HepG2 (cell line): ENCODE results near the gene PPFIA4.

ENCODE experiments used
- CBX2 ChIP-seq, 2 experiments: fragments of 200-600 bp in 1 of 2; sonication (generic); formaldehyde crosslinking in 1 of 2; IDR thresholded peaks; 2 replicates each; pipeline versions ENCODE4 v1.7.0 to v1.8.1; 2018 to 2022; ENCODE audit warnings: low read depth in 2 of 2, low read length in 1 of 2, mild to moderate bottlenecking in 1 of 2, missing genetic modification reagents in 1 of 2
- EP300 ChIP-seq, 3 experiments: sonication (generic) in 1 of 3; formaldehyde crosslinking in 1 of 3; IDR thresholded peaks; 2 replicates each; pipeline versions ENCODE4 v1.5.1 to v1.6.1; 2011 to 2020; ENCODE audit warnings: low read depth in 2 of 3, low read length in 2 of 3, borderline replicate concordance in 1 of 3, improper control_type of control experiment in 1 of 3, mild to moderate bottlenecking in 1 of 3, missing genetic modification reagents in 1 of 3, moderate library complexity in 1 of 3
- ESRRA ChIP-seq: sonication (generic); formaldehyde crosslinking; IDR thresholded peaks from 2 replicates; pipeline ENCODE4 v1.5.1; 2020; ENCODE audit warnings: mild to moderate bottlenecking, low read depth, missing genetic modification reagents
- FOXA1 ChIP-seq, 2 experiments: fragments of 450-650 bp in 1 of 2; sonication (generic) in 1 of 2; formaldehyde crosslinking in 1 of 2; IDR thresholded peaks; 2 replicates each; pipeline versions ENCODE4 v1.4.0 to v1.6.1; 2016 to 2020; ENCODE audit warnings: missing genetic modification reagents in 1 of 2
- MED8 ChIP-seq: sonication (generic); formaldehyde crosslinking; IDR thresholded peaks from 2 replicates; pipeline ENCODE4 v1.8.1; 2023; ENCODE audit warnings: mild to moderate bottlenecking, missing genetic modification reagents; ENCODE audit not compliant: insufficient replicate concordance
- POLR2A ChIP-seq, 2 experiments: IDR thresholded peaks; 2 replicates each; pipeline ENCODE4 v1.6.1; 2011; ENCODE audit warnings: low read depth in 2 of 2, low read length in 2 of 2, mild to moderate bottlenecking in 1 of 2, moderate library complexity in 1 of 2; ENCODE audit not compliant: insufficient read depth in 1 of 2
- POLR2AphosphoS5 ChIP-seq: IDR thresholded peaks from 2 replicates; pipeline ENCODE4 v1.6.1; 2012; ENCODE audit warnings: low read depth, low read length
- RORA ChIP-seq: sonication (generic); formaldehyde crosslinking; IDR thresholded peaks from 2 replicates; pipeline ENCODE4 v1.5.0; 2020; ENCODE audit warnings: mild to moderate bottlenecking, missing genetic modification reagents, moderate library complexity
- ZFP41 ChIP-seq: sonication (generic); formaldehyde crosslinking; IDR thresholded peaks from 2 replicates; pipeline ENCODE4 v1.4.0; 2020; ENCODE audit warnings: mild to moderate bottlenecking, missing genetic modification reagents, borderline replicate concordance
- ZNF12 ChIP-seq: sonication (generic); formaldehyde crosslinking; IDR thresholded peaks from 2 replicates; pipeline ENCODE4 v1.5.0; 2020; ENCODE audit warnings: missing genetic modification reagents
- ZNF253 ChIP-seq: sonication (generic); formaldehyde crosslinking; IDR thresholded peaks from 2 replicates; pipeline ENCODE4 v1.8.0; 2022; ENCODE audit warnings: mild to moderate bottlenecking, missing genetic modification reagents, borderline replicate concordance
- TF ChIP-seq, protein P1 (sequence below), 2 experiments: IDR thresholded peaks; 2 replicates each; pipeline ENCODE4 v1.6.1; 2011 to 2012; ENCODE audit warnings: low read length in 2 of 2, borderline replicate concordance in 1 of 2, low read depth in 1 of 2, mild to moderate bottlenecking in 1 of 2, moderate library complexity in 1 of 2
- TF ChIP-seq, protein P2 (sequence below): IDR thresholded peaks from 2 replicates; pipeline ENCODE4 v1.6.1; 2016; ENCODE audit warnings: low read depth, control low read depth

DNA sequence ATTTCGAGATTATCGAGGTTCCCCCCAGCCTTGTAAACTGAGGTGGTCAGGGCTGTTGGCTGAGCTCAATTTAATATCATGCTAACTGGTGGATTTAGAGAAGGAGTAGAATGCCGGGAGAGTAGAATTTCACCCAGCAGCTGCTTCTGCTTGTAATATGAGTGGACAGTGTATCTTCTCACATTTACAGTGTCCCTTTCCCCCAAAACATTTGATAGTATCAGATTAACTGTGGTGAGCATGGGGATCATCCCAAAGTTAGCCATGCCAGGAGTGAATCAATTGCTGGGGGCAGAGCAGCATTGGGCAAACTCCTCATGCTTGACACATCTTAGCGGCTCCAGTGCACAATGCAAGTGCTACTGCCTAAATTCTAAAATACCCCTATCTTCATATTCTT is 9.2 kb upstream of the PPFIA4 start:
- TF ChIP-seq, protein P1, sequence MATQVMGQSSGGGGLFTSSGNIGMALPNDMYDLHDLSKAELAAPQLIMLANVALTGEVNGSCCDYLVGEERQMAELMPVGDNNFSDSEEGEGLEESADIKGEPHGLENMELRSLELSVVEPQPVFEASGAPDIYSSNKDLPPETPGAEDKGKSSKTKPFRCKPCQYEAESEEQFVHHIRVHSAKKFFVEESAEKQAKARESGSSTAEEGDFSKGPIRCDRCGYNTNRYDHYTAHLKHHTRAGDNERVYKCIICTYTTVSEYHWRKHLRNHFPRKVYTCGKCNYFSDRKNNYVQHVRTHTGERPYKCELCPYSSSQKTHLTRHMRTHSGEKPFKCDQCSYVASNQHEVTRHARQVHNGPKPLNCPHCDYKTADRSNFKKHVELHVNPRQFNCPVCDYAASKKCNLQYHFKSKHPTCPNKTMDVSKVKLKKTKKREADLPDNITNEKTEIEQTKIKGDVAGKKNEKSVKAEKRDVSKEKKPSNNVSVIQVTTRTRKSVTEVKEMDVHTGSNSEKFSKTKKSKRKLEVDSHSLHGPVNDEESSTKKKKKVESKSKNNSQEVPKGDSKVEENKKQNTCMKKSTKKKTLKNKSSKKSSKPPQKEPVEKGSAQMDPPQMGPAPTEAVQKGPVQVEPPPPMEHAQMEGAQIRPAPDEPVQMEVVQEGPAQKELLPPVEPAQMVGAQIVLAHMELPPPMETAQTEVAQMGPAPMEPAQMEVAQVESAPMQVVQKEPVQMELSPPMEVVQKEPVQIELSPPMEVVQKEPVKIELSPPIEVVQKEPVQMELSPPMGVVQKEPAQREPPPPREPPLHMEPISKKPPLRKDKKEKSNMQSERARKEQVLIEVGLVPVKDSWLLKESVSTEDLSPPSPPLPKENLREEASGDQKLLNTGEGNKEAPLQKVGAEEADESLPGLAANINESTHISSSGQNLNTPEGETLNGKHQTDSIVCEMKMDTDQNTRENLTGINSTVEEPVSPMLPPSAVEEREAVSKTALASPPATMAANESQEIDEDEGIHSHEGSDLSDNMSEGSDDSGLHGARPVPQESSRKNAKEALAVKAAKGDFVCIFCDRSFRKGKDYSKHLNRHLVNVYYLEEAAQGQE (IDR thresholded peaks at IDR 0.05; ENCODE audit: borderline replicate concordance in 1 of 2, low read depth in 1 of 2, low read length in 2 of 2) = no peak
- TF ChIP-seq RORA (CRISPR knock-in tag) = no peak
- no peak for TF ChIP-seq ZNF253 (CRISPR knock-in tag)
- no peak for TF ChIP-seq MED8 (CRISPR knock-in tag)
- no peak for TF ChIP-seq CBX2 (IDR thresholded peaks at IDR 0.05; ENCODE audit: low read depth, low read length)
- no peak for TF ChIP-seq CBX2 (CRISPR knock-in tag; IDR thresholded peaks at IDR 0.05; ENCODE audit: low read depth)
- no peak for TF ChIP-seq ZNF12
- no peak for TF ChIP-seq EP300 (IDR thresholded peaks at IDR 0.05; ENCODE audit: low read depth in 2 of 2, low read length in 2 of 2)
- TF ChIP-seq EP300 (CRISPR knock-in tag; IDR thresholded peaks at IDR 0.05; ENCODE audit: borderline replicate concordance) = no peak
- TF ChIP-seq POLR2A (IDR thresholded peaks at IDR 0.05; ENCODE audit: insufficient read depth in 1 of 2, low read depth in 2 of 2, low read length in 2 of 2) = no peak
- no peak for TF ChIP-seq ZFP41 (CRISPR knock-in tag)
- no peak for TF ChIP-seq ESRRA (CRISPR knock-in tag)
- TF ChIP-seq, protein P2, sequence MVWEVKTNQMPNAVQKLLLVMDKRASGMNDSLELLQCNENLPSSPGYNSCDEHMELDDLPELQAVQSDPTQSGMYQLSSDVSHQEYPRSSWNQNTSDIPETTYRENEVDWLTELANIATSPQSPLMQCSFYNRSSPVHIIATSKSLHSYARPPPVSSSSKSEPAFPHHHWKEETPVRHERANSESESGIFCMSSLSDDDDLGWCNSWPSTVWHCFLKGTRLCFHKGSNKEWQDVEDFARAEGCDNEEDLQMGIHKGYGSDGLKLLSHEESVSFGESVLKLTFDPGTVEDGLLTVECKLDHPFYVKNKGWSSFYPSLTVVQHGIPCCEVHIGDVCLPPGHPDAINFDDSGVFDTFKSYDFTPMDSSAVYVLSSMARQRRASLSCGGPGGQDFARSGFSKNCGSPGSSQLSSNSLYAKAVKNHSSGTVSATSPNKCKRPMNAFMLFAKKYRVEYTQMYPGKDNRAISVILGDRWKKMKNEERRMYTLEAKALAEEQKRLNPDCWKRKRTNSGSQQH (CRISPR knock-in tag) = no peak
- no peak for TF ChIP-seq POLR2AphosphoS5
- TF ChIP-seq FOXA1 (IDR thresholded peaks at IDR 0.05) = no peak
- no peak for TF ChIP-seq FOXA1 (CRISPR knock-in tag; IDR thresholded peaks at IDR 0.05)
